ENCODE results near the gene MCM9.

The MCM9 gene

DNA sequence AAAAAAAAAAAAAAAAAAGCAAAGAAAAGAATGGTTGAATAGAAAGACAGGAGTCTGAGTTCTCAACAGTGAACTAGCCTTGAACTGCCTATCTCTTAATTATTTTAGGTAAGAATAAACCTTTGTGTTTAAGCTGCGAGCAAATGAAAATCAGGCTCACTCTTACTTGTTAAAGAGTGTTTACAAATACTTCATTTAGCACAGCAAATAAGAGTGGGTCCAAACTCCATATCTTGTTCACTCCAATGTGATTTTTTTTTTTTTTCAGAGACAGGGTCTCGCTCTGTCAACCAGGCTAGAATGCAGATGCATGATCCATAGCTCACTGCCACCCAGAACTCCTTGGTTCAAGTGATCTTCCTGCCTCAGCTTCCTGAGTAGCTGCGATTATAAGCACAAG, 11.9 kb downstream of the MCM9 start:
- Histone ChIP-seq H3K18ac (ENCODE audit: low read length) (no peak overlapping the region), H3K79me2 (ENCODE audit: control insufficient read depth, insufficient read depth, low read length, poor library complexity) (no peaks in the 10 kb centered on the region), H3K4me1 (ENCODE audit: control insufficient read depth in 1 of 2, insufficient read depth in 2 of 2, low read length in 2 of 2) (no peaks in the 10 kb centered on the region), H3K4me2 (ENCODE audit: low read length) (no peak overlapping the region), H3K14ac (ENCODE audit: low read length) (no peak overlapping the region), H3K9me3 (ENCODE audit: insufficient read depth, low read depth, low read length) (no peaks in the 10 kb centered on the region), H3K9ac (ENCODE audit: low read length) (no peak overlapping the region), H3K79me1 (ENCODE audit: low read length) (no peaks in the 10 kb centered on the region), H3K27ac (ENCODE audit: low read depth, low read length) (no peak overlapping the region), H2AK5ac (ENCODE audit: low read length) (no peak overlapping the region), H3K23ac (ENCODE audit: low read length) (no peak overlapping the region), H2AFZ (ENCODE audit: insufficient read depth, low read length, poor library complexity) (no peak overlapping the region), H3K4ac (ENCODE audit: low read depth, low read length) (no peak overlapping the region), H4K91ac (ENCODE audit: low read depth, low read length) (no peak overlapping the region), H4K8ac (ENCODE audit: low read depth, low read length) (no peak overlapping the region), H2BK5ac (ENCODE audit: low read depth, low read length, poor library complexity) (no peak overlapping the region), H3K27me3 (ENCODE audit: insufficient read depth, low read length) (no peaks in the 10 kb centered on the region), H4K12ac (ENCODE audit: low read depth, low read length) (no peak overlapping the region), H3K36me3 (ENCODE audit: control insufficient read depth in 1 of 2, insufficient read depth in 2 of 2, low read length in 2 of 2) (peaks cover 2 to 16% of the 10 kb centered on the region in 2 experiments), H2BK120ac (ENCODE audit: insufficient read depth, low read length, poor library complexity) (no peak overlapping the region), H2BK12ac (ENCODE audit: low read length) (no peak overlapping the region), H3K4me3 (ENCODE audit: low read depth, low read length) (no peak overlapping the region)
- WGBS (ENCODE audit: extremely low coverage, insufficient coverage, insufficient read length): no CpG with 5 or more reads among the region's 3 CpGs
- no peak for DNase-seq

DNA sequence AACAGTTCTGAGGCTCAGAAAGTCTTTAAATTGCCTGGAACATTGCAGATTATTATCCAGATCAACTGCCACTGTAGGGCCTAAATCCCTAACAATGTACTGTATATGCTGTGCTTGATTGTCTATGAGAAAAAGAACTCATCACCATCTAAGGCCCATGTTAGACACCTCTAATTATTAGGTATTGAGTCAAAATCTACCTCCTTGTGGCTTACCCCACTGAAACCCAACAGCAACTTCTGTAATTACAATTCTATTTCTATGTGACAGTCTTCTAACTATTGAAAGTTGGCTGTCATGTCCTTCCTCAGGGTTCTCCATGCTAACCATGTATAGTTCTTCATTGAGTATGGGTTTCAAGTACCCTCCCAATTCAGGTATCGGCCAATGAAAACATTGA, 13.9 kb downstream of the MCM9 start:
- Histone ChIP-seq H3K9me3 (ENCODE audit: insufficient read depth, low read depth, low read length) (no peaks in the 10 kb centered on the region), H3K4me2 (ENCODE audit: low read length) (no peak overlapping the region), H2BK120ac (ENCODE audit: insufficient read depth, low read length, poor library complexity) (no peak overlapping the region), H3K36me3 (ENCODE audit: control insufficient read depth in 1 of 2, insufficient read depth in 2 of 2, low read length in 2 of 2) (peaks cover 4 to 19% of the 10 kb centered on the region in 2 experiments), H3K27ac (ENCODE audit: low read depth, low read length) (no peak overlapping the region), H3K4me3 (ENCODE audit: low read depth, low read length) (no peak overlapping the region), H2BK5ac (ENCODE audit: low read depth, low read length, poor library complexity) (no peak overlapping the region), H3K79me2 (ENCODE audit: control insufficient read depth, insufficient read depth, low read length, poor library complexity) (no peaks in the 10 kb centered on the region), H3K79me1 (ENCODE audit: low read length) (no peaks in the 10 kb centered on the region), H4K12ac (ENCODE audit: low read depth, low read length) (no peak overlapping the region), H4K8ac (ENCODE audit: low read depth, low read length) (no peak overlapping the region), H3K4me1 (ENCODE audit: control insufficient read depth in 1 of 2, insufficient read depth in 2 of 2, low read length in 2 of 2) (no peaks in the 10 kb centered on the region), H2BK12ac (ENCODE audit: low read length) (no peak overlapping the region), H3K14ac (ENCODE audit: low read length) (no peak overlapping the region), H4K91ac (ENCODE audit: low read depth, low read length) (no peak overlapping the region), H2AFZ (ENCODE audit: insufficient read depth, low read length, poor library complexity) (no peak overlapping the region), H3K9ac (ENCODE audit: low read length) (no peak overlapping the region), H3K4ac (ENCODE audit: low read depth, low read length) (no peak overlapping the region), H3K27me3 (ENCODE audit: insufficient read depth, low read length) (no peaks in the 10 kb centered on the region), H2AK5ac (ENCODE audit: low read length) (no peak overlapping the region), H3K18ac (ENCODE audit: low read length) (no peak overlapping the region), H3K23ac (ENCODE audit: low read length) (no peak overlapping the region)
- no peak for DNase-seq
- no CpG with 5 or more reads among the region's 1 CpG for WGBS (ENCODE audit: extremely low coverage, insufficient coverage, insufficient read length)

GRCh38 chr6:118918329-118918725, 16.6 kb downstream of the MCM9 start:
- Histone ChIP-seq H4K12ac (ENCODE audit: low read depth, low read length) (no peak overlapping the region), H3K4ac (ENCODE audit: low read depth, low read length) (no peak overlapping the region), H3K9ac (ENCODE audit: low read length) (no peak overlapping the region), H3K4me3 (ENCODE audit: low read depth, low read length) (no peak overlapping the region), H3K14ac (ENCODE audit: low read length) (no peak overlapping the region), H3K4me2 (ENCODE audit: low read length) (no peak overlapping the region), H3K18ac (ENCODE audit: low read length) (no peak overlapping the region), H3K4me1 (ENCODE audit: control insufficient read depth in 1 of 2, insufficient read depth in 2 of 2, low read length in 2 of 2) (no peaks in the 10 kb centered on the region), H2AFZ (ENCODE audit: insufficient read depth, low read length, poor library complexity) (no peak overlapping the region), H3K9me3 (ENCODE audit: insufficient read depth, low read depth, low read length) (no peaks in the 10 kb centered on the region), H3K36me3 (ENCODE audit: control insufficient read depth in 1 of 2, insufficient read depth in 2 of 2, low read length in 2 of 2) (peaks cover 7 to 23% of the 10 kb centered on the region in 2 experiments), H3K27me3 (ENCODE audit: insufficient read depth, low read length) (no peaks in the 10 kb centered on the region), H2AK5ac (ENCODE audit: low read length) (no peak overlapping the region), H3K79me1 (ENCODE audit: low read length) (no peaks in the 10 kb centered on the region), H2BK5ac (ENCODE audit: low read depth, low read length, poor library complexity) (no peak overlapping the region), H3K23ac (ENCODE audit: low read length) (no peak overlapping the region), H4K8ac (ENCODE audit: low read depth, low read length) (no peak overlapping the region), H2BK120ac (ENCODE audit: insufficient read depth, low read length, poor library complexity) (no peak overlapping the region), H2BK12ac (ENCODE audit: low read length) (no peak overlapping the region), H3K79me2 (ENCODE audit: control insufficient read depth, insufficient read depth, low read length, poor library complexity) (no peaks in the 10 kb centered on the region), H3K27ac (ENCODE audit: low read depth, low read length) (no peak overlapping the region), H4K91ac (ENCODE audit: low read depth, low read length) (no peak overlapping the region)
- WGBS (ENCODE audit: extremely low coverage, insufficient coverage, insufficient read length): no CpG with 5 or more reads among the region's 2 CpGs
- no peak for DNase-seq

GRCh38 chr6:118917546-118918328, 17.2 kb downstream of the MCM9 start:
- Histone ChIP-seq H2BK120ac (ENCODE audit: insufficient read depth, low read length, poor library complexity) (no peak overlapping the region), H3K9me3 (ENCODE audit: insufficient read depth, low read depth, low read length) (no peaks in the 10 kb centered on the region), H2AFZ (ENCODE audit: insufficient read depth, low read length, poor library complexity) (no peak overlapping the region), H4K12ac (ENCODE audit: low read depth, low read length) (no peak overlapping the region), H4K91ac (ENCODE audit: low read depth, low read length) (no peak overlapping the region), H3K79me2 (ENCODE audit: control insufficient read depth, insufficient read depth, low read length, poor library complexity) (no peaks in the 10 kb centered on the region), H3K4me1 (ENCODE audit: control insufficient read depth in 1 of 2, insufficient read depth in 2 of 2, low read length in 2 of 2) (no peaks in the 10 kb centered on the region), H3K79me1 (ENCODE audit: low read length) (no peaks in the 10 kb centered on the region), H3K4ac (ENCODE audit: low read depth, low read length) (no peak overlapping the region), H3K36me3 (ENCODE audit: control insufficient read depth in 1 of 2, insufficient read depth in 2 of 2, low read length in 2 of 2) (peaks cover 5 to 22% of the 10 kb centered on the region in 2 experiments), H3K4me2 (ENCODE audit: low read length) (no peak overlapping the region), H3K23ac (ENCODE audit: low read length) (no peak overlapping the region), H3K4me3 (ENCODE audit: low read depth, low read length) (no peak overlapping the region), H3K14ac (ENCODE audit: low read length) (no peak overlapping the region), H2AK5ac (ENCODE audit: low read length) (no peak overlapping the region), H3K27ac (ENCODE audit: low read depth, low read length) (no peak overlapping the region), H2BK12ac (ENCODE audit: low read length) (no peak overlapping the region), H2BK5ac (ENCODE audit: low read depth, low read length, poor library complexity) (no peak overlapping the region), H4K8ac (ENCODE audit: low read depth, low read length) (no peak overlapping the region), H3K27me3 (ENCODE audit: insufficient read depth, low read length) (no peaks in the 10 kb centered on the region), H3K9ac (ENCODE audit: low read length) (no peak overlapping the region), H3K18ac (ENCODE audit: low read length) (no peak overlapping the region)
- WGBS (ENCODE audit: extremely low coverage, insufficient coverage, insufficient read length): no CpG with 5 or more reads among the region's 5 CpGs
- no peak for DNase-seq

All from trophoblast cell (in vitro differentiated cells and primary cell).